HG02973 (cell line): ENCODE measurements around the gene ECEL1.

ENCODE experiments used
- ATAC-seq: cut with Tn5 transposase; IDR thresholded peaks from one replicate; pipeline ENCODE4 v1.9.1; 2021; ENCODE audit warnings: moderate library complexity; ENCODE audit not compliant: unreplicated experiment

The ECEL1 gene

DNA sequence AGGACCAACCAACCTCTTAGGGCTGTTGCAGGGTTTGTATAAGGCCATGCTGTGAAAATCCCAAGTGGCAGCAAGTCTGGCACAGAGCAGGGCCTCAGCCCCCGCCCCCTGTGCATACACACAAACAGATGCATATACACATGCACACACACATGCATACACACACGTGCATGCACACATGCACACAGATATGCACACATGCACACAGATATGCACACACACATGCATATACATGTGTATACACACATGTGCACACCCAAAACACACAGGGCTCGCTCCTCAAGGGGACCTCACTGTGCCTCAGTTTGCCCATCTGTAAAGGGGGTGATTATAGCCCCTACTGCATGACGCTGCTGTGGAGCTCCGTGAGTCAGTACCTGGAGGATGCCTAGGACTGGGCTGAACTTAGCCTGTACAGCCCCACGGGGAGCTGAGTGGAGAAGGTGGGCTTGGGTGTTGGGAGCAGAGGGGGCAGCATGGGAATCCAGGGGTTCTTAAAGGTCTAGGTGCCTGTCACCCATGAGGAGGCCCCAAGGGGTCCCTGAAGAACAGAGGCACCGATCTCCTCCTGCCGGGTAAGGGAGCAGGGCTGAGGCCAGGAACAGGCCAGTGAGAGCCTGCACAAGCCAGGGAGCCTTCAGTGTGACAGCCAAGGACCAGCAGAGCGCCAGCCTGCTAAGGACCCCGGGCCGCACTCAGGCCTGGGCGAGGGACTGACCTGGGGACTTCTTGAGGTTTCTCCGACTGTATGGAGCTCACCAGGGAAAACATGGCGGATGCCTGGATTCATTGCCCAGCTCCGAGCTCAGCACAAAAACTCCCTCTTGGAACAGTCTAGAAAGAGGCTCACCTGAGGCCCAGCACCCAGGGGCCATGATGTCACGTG lies 55.7 kb downstream of the ECEL1 start:
- ATAC-seq = no peak
